DND-41 (cell line): Measurements from ENCODE around the gene CSTB.

Experiments used
- CTCF ChIP-seq: IDR thresholded peaks from 2 replicates; pipeline ENCODE4 v1.5.1; 2012; ENCODE audit warnings: borderline replicate concordance, low read length, moderate library complexity, mild to moderate bottlenecking; ENCODE audit not compliant: poor library complexity, severe bottlenecking; ENCODE audit errors: extremely low read depth
- EZH2 ChIP-seq: IDR thresholded peaks from 3 replicates; pipeline ENCODE4 v1.6.1; 2012; ENCODE audit warnings: borderline replicate concordance, low read depth, mild to moderate bottlenecking, moderate library complexity, low read length, inconsistent platforms; ENCODE audit not compliant: severe bottlenecking

- TF ChIP-seq CTCF (no peak), EZH2 (no peak)
Measured at GRCh38 chr21:43801006-43801783, 25.1 kb upstream of the CSTB start.
